Iris pigment epithelial cell (primary cell): Measurements from ENCODE around the gene FOSL1.

Experiments
- DNase-seq: peaks from one replicate; pipeline ENCODE4 v3.0.0-alpha.2; 2011; ENCODE audit warnings: low read depth

The FOSL1 gene

GRCh38 chr11:65919573-65920371 is 19.6 kb upstream of the FOSL1 start:
- DNase-seq: no peak

GRCh38 chr11:65919141-65919572 is 19.0 kb upstream of the FOSL1 start, which contains the start of gene DRAP1:
TSS of gene DRAP1 (plus strand) at chr11:65919426. CDS start at chr11:65919502, 76 bp downstream.
- DNase-seq: peak; percentile 99

GRCh38 chr11:65918211-65919140 is 18.3 kb upstream of the FOSL1 start, which contains the start of gene C11orf68:
TSS of gene C11orf68 (minus strand) at chr11:65919062. CDS start at chr11:65919031, 31 bp downstream.
- DNase-seq: peak; percentile 44

GRCh38 chr11:65917434-65918210 is 17.4 kb upstream of the FOSL1 start:
- no peak for DNase-seq

- DNase-seq: no peak
Observed at GRCh38 chr11:65917077-65917433, 16.9 kb upstream of the FOSL1 start.

GRCh38 chr11:65916391-65916790 is 16.2 kb upstream of the FOSL1 start:
- no peak for DNase-seq

GRCh38 chr11:65915821-65916251 is 15.6 kb upstream of the FOSL1 start:
- peak; percentile 98 for DNase-seq

- no peak for DNase-seq
Observed at GRCh38 chr11:65915101-65915820, 15.1 kb upstream of the FOSL1 start.

GRCh38 chr11:65912845-65913244 is 12.7 kb upstream of the FOSL1 start:
- DNase-seq: peak; percentile 86

GRCh38 chr11:65911682-65912568 is 11.7 kb upstream of the FOSL1 start:
- DNase-seq: peak; percentile 27

- DNase-seq: no peak
Observed at GRCh38 chr11:65907878-65908277, 7.7 kb upstream of the FOSL1 start.

GRCh38 chr11:65906602-65907001 is 6.4 kb upstream of the FOSL1 start:
- DNase-seq: peak; percentile 28

- DNase-seq: no peak
Observed at GRCh38 chr11:65903715-65904114, 3.5 kb upstream of the FOSL1 start.

- DNase-seq: peak; percentile 74
Observed at GRCh38 chr11:65903068-65903481, 2.9 kb upstream of the FOSL1 start.

GRCh38 chr11:65900899-65901180 is 652 bp upstream of the FOSL1 start:
- no peak for DNase-seq

- DNase-seq: peak; percentile 78
Observed at GRCh38 chr11:65899356-65900124, 648 bp downstream of the FOSL1 start.

- DNase-seq: peak; percentile 42
Observed at GRCh38 chr11:65898656-65899355, 1.4 kb downstream of the FOSL1 start.

GRCh38 chr11:65897020-65897471 is 3.1 kb downstream of the FOSL1 start:
- peak; percentile 38 for DNase-seq
